Midbrain (tissue), 1 donor: ENCODE measurements around the gene ACTN4.

Source experiments
- DNase-seq: peaks from one replicate; lab custom pipeline; 2025; lab: John Stamatoyannopoulos, UW

The ACTN4 gene

GRCh38 chr19:38709671-38710415 lies 62.4 kb downstream of the ACTN4 start:
- DNase-seq = no peak

GRCh38 chr19:38710416-38710702 lies 62.9 kb downstream of the ACTN4 start:
- no peak for DNase-seq

GRCh38 chr19:38710928-38711725 lies 63.7 kb downstream of the ACTN4 start:
- DNase-seq = no peak

GRCh38 chr19:38711726-38712153 lies 64.3 kb downstream of the ACTN4 start:
- DNase-seq = no peak

GRCh38 chr19:38712161-38712748 lies 64.8 kb downstream of the ACTN4 start:
- DNase-seq = no peak

GRCh38 chr19:38713227-38713649 lies 65.8 kb downstream of the ACTN4 start:
- DNase-seq = no peak

- no peak for DNase-seq
Observed at GRCh38 chr19:38713865-38714264, 66.4 kb downstream of the ACTN4 start.

GRCh38 chr19:38714354-38714778 lies 66.9 kb downstream of the ACTN4 start:
- no peak for DNase-seq

- DNase-seq = no peak
Observed at GRCh38 chr19:38715555-38715954, 68.1 kb downstream of the ACTN4 start.

GRCh38 chr19:38717051-38717450 lies 69.6 kb downstream of the ACTN4 start:
- no peak for DNase-seq

GRCh38 chr19:38717855-38718254 lies 70.4 kb downstream of the ACTN4 start:
- DNase-seq = no peak

- DNase-seq = peak; percentile 53
Observed at GRCh38 chr19:38718747-38719543, 71.5 kb downstream of the ACTN4 start.

GRCh38 chr19:38719761-38720558 lies 72.5 kb downstream of the ACTN4 start:
- no peak for DNase-seq

GRCh38 chr19:38720559-38721236 lies 73.2 kb downstream of the ACTN4 start:
- DNase-seq = no peak

GRCh38 chr19:38721496-38721895 lies 74.0 kb downstream of the ACTN4 start:
- no peak for DNase-seq

GRCh38 chr19:38721979-38722773 lies 74.7 kb downstream of the ACTN4 start:
- DNase-seq = peak; percentile 88

- no peak for DNase-seq
Observed at GRCh38 chr19:38722947-38723605, 75.6 kb downstream of the ACTN4 start.

GRCh38 chr19:38723606-38723965 lies 76.1 kb downstream of the ACTN4 start:
- no peak for DNase-seq
